Left lung (tissue), 10 donors: ENCODE results near the gene GRK6. TPM values are rescaled to one million over a fixed set of nuclear protein-coding genes. Genes with fewer than 3 reads are reported as not detected.
A peak's percentile ranks its signal among the peaks of the same experiment; 100 is the strongest.

Source experiments
- ATAC-seq: fragments of 200-7000 bp; cut with Tn5 transposase; one replicate; pipeline ENCODE4 v1.9.1; 2020; ENCODE audit warnings: moderate library complexity
- DNase-seq, 4 donors: peaks; one replicate each; pipeline ENCODE4 v3.0.0-alpha.2; 2013 to 2020
- H3K27ac ChIP-seq, 2 donors: fragments of 200-600 bp; sonication (generic) in 1 of 2; one replicate each; pipeline versions ENCODE4 v1.5.0 to v1.8.0; 2020 to 2021
- H3K27me3 ChIP-seq, 2 donors: fragments of 200-600 bp; sonication (generic) in 1 of 2; one replicate each; pipeline versions ENCODE4 v1.5.0 to v1.8.0; 2020 to 2021
- H3K36me3 ChIP-seq, 2 donors: fragments of 200-600 bp; sonication (generic) in 1 of 2; one replicate each; pipeline versions ENCODE4 v1.5.0 to v1.8.0; 2020 to 2021
- H3K4me1 ChIP-seq, 2 donors: fragments of 200-600 bp; one replicate each; pipeline ENCODE4 v1.8.0; 2021
- H3K4me3 ChIP-seq, 2 donors: fragments of 200-600 bp; sonication (generic) in 1 of 2; one replicate each; pipeline versions ENCODE4 v1.5.0 to v1.8.0; 2020 to 2021; ENCODE audit warnings: mild to moderate bottlenecking in 1 of 2
- H3K9me3 ChIP-seq, 2 donors: fragments of 200-600 bp; sonication (generic) in 1 of 2; one replicate each; pipeline versions ENCODE4 v1.5.0 to v1.8.0; 2020 to 2021
- CTCF ChIP-seq, 2 donors: fragments of 200-600 bp; sonication (generic) in 1 of 2; IDR thresholded peaks; one replicate each; pipeline versions ENCODE4 v1.5.0 to v1.8.0; 2021; ENCODE audit warnings: antibody characterized with exemption in 2 of 2
- intact Hi-C, 2 donors: fragments of 100-400 bp; cut with DNase I; formaldehyde crosslinking; loops; one replicate each; pipeline versions ENCODE4 v1.11.2 to v1.14.2; 2022
- polyA plus RNA-seq, 6 donors: library from polyadenylated mRNA; unstranded; fragments of 120-200 nt; gene quantifications; one replicate each; pipeline ENCODE4 v1.2.1, GENCODE V29; 2013; ENCODE audit not compliant: insufficient read length in 6 of 6
- total RNA-seq, 2 donors: library from RNA; stranded (reverse); fragmentation: NEBNext Ultra II Directional; extraction: Animal tissue kit (Norgen Biotek cat#: 25700); gene quantifications; one replicate each; pipeline ENCODE4 v1.2.1, GENCODE V29; 2021
- donor health status: DM: no; HTN: yes; CAD: no.
- donor health status: DM: no; HTN: no; CAD: no.

The GRK6 gene
- total and polyA plus RNA-seq, 8 donors: 15.7 to 57.1 (median 25.4) TPM

GRCh38 chr5:177425196-177425800, 1.2 kb upstream of the GRK6 start:
- TF ChIP-seq CTCF (IDR thresholded peaks at IDR 0.05): no peak
- H3K36me3 ChIP-seq: peaks cover 0 to 3% of the 10 kb centered on the region in 2 donors

GRCh38 chr5:177425801-177426565, 493 bp upstream of the GRK6 start:
- Histone ChIP-seq H3K9me3 (no peaks in the 10 kb centered on the region), H3K27me3 (no peaks in the 10 kb centered on the region), H3K36me3 (peaks cover 0 to 10% of the 10 kb centered on the region in 2 donors), H3K27ac (peak overlapping the region; percentile 93 to 96), H3K4me1 (peaks cover 12 to 49% of the 10 kb centered on the region in 2 donors), H3K4me3 (peak overlapping the region; percentile 42 to 91)
- intact Hi-C loops: no loop called here
- DNase-seq: peak; percentile 98 to 100 (median 100)
- TF ChIP-seq CTCF (IDR thresholded peaks at IDR 0.05): no peak
- peak; percentile 94 for ATAC-seq

More at GRCh38 chr5:177425196-177425800, 1.2 kb upstream of the GRK6 start:
- no peaks in the 10 kb centered on the region for H3K27me3 ChIP-seq
- intact Hi-C loops: no loop called here
- no peak for ATAC-seq
- peaks cover 12 to 42% of the 10 kb centered on the region in 2 donors for H3K4me1 ChIP-seq
- H3K27ac ChIP-seq: peak overlapping the region; percentile 93 to 96
- no peak for DNase-seq
- H3K9me3 ChIP-seq: no peaks in the 10 kb centered on the region
- peak overlapping the region; percentile 42 to 91 for H3K4me3 ChIP-seq

- H3K27ac ChIP-seq: peak overlapping the region; percentile 86 to 96
- no peak for TF ChIP-seq CTCF (IDR thresholded peaks at IDR 0.05)
- peaks cover 0 to 21% of the 10 kb centered on the region in 2 donors for H3K36me3 ChIP-seq
- ATAC-seq (no peak), DNase-seq (peak in 1 of 4 donors; percentile 19)
- peaks cover 12 to 62% of the 10 kb centered on the region in 2 donors for H3K4me1 ChIP-seq
- H3K9me3 ChIP-seq: no peaks in the 10 kb centered on the region
- intact Hi-C loops: no loop called here
- peak overlapping the region; percentile 74 to 91 for H3K4me3 ChIP-seq
- no peaks in the 10 kb centered on the region for H3K27me3 ChIP-seq
These were observed 841 bp downstream of the GRK6 start for GRCh38 chr5:177427211-177427822.

GRCh38 chr5:177427919-177428573, 1.6 kb downstream of the GRK6 start:
- peak overlapping the region; percentile 33 to 96 for H3K27ac ChIP-seq
- no peak for ATAC-seq
- H3K9me3 ChIP-seq: no peaks in the 10 kb centered on the region
- DNase-seq: peak in 1 of 4 donors; percentile 53
- peaks cover 0 to 28% of the 10 kb centered on the region in 2 donors for H3K36me3 ChIP-seq
- peak overlapping the region; percentile 74 to 91 for H3K4me3 ChIP-seq
- no peak for TF ChIP-seq CTCF (IDR thresholded peaks at IDR 0.05)
- intact Hi-C loops: no loop called here
- peaks cover 12 to 70% of the 10 kb centered on the region in 2 donors for H3K4me1 ChIP-seq
- H3K27me3 ChIP-seq: no peaks in the 10 kb centered on the region
